KMS-11 (cell line): Measurements from ENCODE around the gene NECAB2.

Experiments used
- H2AFZ ChIP-seq: fragments of 200-600 bp; sonication (generic); 2 replicates; pipeline ENCODE4 v1.6.1; 2016; ENCODE audit warnings: antibody characterized with exemption, mixed run types, low read depth
- H3K27ac ChIP-seq: fragments of 200-600 bp; sonication (generic); 2 replicates; pipeline ENCODE4 v1.6.1; 2016; ENCODE audit warnings: mild to moderate bottlenecking, mixed run types
- H3K27me3 ChIP-seq: fragments of 200-600 bp; sonication (generic); 2 replicates; pipeline ENCODE4 v1.6.1; 2017; ENCODE audit warnings: mild to moderate bottlenecking, low read depth, mixed run types, moderate library complexity; ENCODE audit not compliant: insufficient read depth
- H3K36me3 ChIP-seq: fragments of 200-600 bp; sonication (generic); 2 replicates; pipeline ENCODE4 v1.6.1; 2017; ENCODE audit warnings: mild to moderate bottlenecking, mixed run types; ENCODE audit not compliant: insufficient read depth
- H3K4me1 ChIP-seq: fragments of 200-600 bp; sonication (generic); 2 replicates; pipeline ENCODE4 v1.6.1; 2016; ENCODE audit warnings: mild to moderate bottlenecking, low read depth, mixed run types; ENCODE audit not compliant: poor library complexity, severe bottlenecking
- H3K4me2 ChIP-seq: fragments of 200-600 bp; sonication (generic); 2 replicates; pipeline ENCODE4 v1.7.0; 2016; ENCODE audit warnings: mild to moderate bottlenecking, mixed run types
- H3K4me3 ChIP-seq: fragments of 200-600 bp; sonication (generic); IDR thresholded peaks from 2 replicates; pipeline ENCODE4 v1.6.1; 2017; ENCODE audit warnings: low read depth, low read length, mixed read lengths; ENCODE audit not compliant: insufficient read depth
- H3K79me2 ChIP-seq: fragments of 200-600 bp; sonication (generic); 2 replicates; pipeline ENCODE4 v1.6.1; 2016; ENCODE audit warnings: low read depth, mixed run types; ENCODE audit not compliant: insufficient read depth
- H3K9ac ChIP-seq: fragments of 200-600 bp; sonication (generic); 2 replicates; pipeline ENCODE4 v1.6.1; 2016; ENCODE audit warnings: mild to moderate bottlenecking, mixed run types
- H4K20me1 ChIP-seq: fragments of 200-600 bp; sonication (generic); 2 replicates; pipeline ENCODE4 v1.6.1; 2016; ENCODE audit warnings: mild to moderate bottlenecking, mixed run types; ENCODE audit not compliant: insufficient read depth
- TF ChIP-seq, protein P1 (sequence below): fragments of 200-600 bp; sonication (generic); conservative IDR thresholded peaks from 2 replicates; pipeline ENCODE4 v1.6.1; 2017; ENCODE audit warnings: low read depth, mild to moderate bottlenecking, antibody characterized with exemption, low read length, moderate library complexity, mixed read lengths

NECAB2 gene

DNA sequence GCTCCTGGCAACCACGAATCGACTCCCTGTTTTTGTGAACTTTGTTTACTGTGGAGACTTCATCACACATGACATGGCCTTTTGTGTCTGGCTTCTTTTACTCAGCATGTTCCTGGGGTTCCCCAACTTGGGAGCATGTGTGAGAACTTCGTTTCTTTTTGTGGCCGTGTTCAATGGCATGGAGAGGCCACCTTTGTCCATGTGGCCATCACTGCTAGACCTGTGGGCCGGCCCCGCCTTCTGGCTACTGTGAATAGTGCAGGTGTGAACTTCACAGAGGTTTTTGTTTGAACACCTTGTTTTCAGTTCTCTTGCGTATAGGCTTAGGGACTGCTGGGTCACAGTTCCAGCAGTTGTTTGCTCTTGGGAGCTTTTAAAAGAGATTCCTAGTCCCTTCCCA is 80.2 kb downstream of the NECAB2 start:
- Histone ChIP-seq H3K4me2 (no peak overlapping the region), H3K9ac (no peak overlapping the region), H3K27me3 (peaks cover 15% of the 10 kb centered on the region; the same call in 1 of the 2 replicates), H3K4me3 (no peak overlapping the region), H3K27ac (no peak overlapping the region), H3K4me1 (no peaks in the 10 kb centered on the region), H3K36me3 (no peaks in the 10 kb centered on the region), H3K79me2 (no peaks in the 10 kb centered on the region), H4K20me1 (no peaks in the 10 kb centered on the region), H2AFZ (no peak overlapping the region)
- TF ChIP-seq, protein P1, sequence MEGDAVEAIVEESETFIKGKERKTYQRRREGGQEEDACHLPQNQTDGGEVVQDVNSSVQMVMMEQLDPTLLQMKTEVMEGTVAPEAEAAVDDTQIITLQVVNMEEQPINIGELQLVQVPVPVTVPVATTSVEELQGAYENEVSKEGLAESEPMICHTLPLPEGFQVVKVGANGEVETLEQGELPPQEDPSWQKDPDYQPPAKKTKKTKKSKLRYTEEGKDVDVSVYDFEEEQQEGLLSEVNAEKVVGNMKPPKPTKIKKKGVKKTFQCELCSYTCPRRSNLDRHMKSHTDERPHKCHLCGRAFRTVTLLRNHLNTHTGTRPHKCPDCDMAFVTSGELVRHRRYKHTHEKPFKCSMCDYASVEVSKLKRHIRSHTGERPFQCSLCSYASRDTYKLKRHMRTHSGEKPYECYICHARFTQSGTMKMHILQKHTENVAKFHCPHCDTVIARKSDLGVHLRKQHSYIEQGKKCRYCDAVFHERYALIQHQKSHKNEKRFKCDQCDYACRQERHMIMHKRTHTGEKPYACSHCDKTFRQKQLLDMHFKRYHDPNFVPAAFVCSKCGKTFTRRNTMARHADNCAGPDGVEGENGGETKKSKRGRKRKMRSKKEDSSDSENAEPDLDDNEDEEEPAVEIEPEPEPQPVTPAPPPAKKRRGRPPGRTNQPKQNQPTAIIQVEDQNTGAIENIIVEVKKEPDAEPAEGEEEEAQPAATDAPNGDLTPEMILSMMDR, result no peak

DNA sequence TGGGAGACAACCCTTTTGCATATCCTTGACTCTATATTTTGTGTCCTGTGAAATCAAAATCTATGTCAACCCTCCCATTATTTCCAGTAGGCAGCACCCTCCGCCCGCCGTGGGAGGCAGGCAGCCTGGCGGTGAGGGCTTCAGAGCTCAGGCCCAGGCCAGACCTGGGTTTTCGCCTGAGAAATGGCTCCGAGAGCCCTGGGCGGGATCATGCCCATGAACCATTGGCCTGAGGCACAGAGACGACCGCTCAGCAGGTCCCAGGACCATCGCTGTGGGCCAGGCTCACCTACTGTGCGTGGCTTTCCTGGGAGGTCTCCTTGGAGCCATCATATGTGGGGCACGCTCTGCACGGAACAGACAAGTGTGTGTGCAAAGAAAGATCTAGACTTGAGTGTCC is 80.8 kb downstream of the NECAB2 start:
- no peaks in the 10 kb centered on the region for H3K4me1 ChIP-seq
- no peak overlapping the region for H3K9ac ChIP-seq
- H3K4me2 ChIP-seq, result no peak overlapping the region
- H3K79me2 ChIP-seq, result no peaks in the 10 kb centered on the region
- no peak overlapping the region for H2AFZ ChIP-seq
- H3K27ac ChIP-seq, result no peak overlapping the region
- H4K20me1 ChIP-seq, result no peaks in the 10 kb centered on the region
- peaks cover 10% of the 10 kb centered on the region; the same call in 1 of the 2 replicates for H3K27me3 ChIP-seq
- TF ChIP-seq, protein P1, result no peak
- H3K36me3 ChIP-seq, result no peaks in the 10 kb centered on the region
- H3K4me3 ChIP-seq, result no peak overlapping the region

DNA sequence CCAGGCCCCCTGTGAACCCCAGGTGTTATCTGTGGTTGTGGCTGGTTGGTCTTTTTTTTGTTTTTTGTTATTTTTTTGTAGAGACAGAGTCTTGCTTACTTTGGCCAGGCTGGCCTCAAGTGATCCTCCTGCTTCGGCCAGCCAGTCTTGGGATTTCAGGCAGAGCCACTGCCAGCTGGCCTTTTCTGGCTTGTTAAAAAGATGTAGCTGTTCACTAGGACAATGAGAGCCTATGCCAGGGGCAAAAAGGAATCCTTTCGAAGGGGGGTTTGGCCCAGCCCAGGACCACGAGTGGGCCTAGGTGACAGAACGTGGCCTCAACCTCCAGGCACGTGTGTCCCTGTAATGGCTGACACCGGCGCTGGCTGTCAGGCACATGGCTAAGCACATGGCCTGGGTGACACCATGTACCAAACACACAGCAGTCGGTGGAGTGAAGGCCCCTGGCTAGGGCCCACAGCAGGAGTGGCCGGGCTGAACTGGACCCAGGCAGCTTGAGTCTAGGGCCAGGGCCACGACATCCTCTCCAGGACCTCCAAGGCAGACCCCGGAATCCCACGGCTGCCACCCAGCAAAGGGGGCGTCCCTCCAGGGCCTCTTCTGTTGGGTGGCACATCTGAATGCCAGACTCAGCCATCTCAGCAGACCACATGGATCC is 81.5 kb downstream of the NECAB2 start:
- Histone ChIP-seq H3K4me1 (no peaks in the 10 kb centered on the region), H4K20me1 (no peaks in the 10 kb centered on the region), H3K27me3 (peaks cover 3% of the 10 kb centered on the region; the same call in 1 of the 2 replicates), H3K4me3 (no peak overlapping the region), H3K9ac (no peak overlapping the region), H2AFZ (no peak overlapping the region), H3K36me3 (no peaks in the 10 kb centered on the region), H3K79me2 (no peaks in the 10 kb centered on the region), H3K4me2 (no peak overlapping the region), H3K27ac (no peak overlapping the region)
- TF ChIP-seq, protein P1, result no peak

DNA sequence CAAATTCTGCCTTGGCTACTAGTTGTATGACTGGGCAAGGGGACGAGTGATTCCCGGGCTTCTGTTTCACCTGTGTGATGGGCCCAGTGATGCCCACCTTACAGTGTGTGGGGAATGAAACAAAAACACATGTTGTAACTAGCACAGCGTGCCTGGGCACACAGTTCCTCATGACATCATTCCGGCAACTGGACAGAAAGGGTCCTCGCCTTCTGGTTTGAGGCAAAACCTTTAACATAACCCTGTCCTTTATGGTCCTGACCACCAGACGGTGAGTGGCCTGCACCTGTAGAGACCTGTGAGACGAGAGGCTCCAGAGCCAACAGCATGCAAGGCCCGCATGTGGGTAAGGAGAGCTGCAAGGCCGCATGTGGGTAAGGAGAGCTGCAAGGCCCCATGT is 82.3 kb downstream of the NECAB2 start:
- H3K4me3 ChIP-seq, result no peak overlapping the region
- no peaks in the 10 kb centered on the region; the same call in 1 of the 2 replicates for H3K36me3 ChIP-seq
- TF ChIP-seq, protein P1, result no peak
- H3K4me1 ChIP-seq, result no peaks in the 10 kb centered on the region
- no peaks in the 10 kb centered on the region for H3K27me3 ChIP-seq
- no peaks in the 10 kb centered on the region for H4K20me1 ChIP-seq
- no peak overlapping the region for H3K27ac ChIP-seq
- no peaks in the 10 kb centered on the region for H3K79me2 ChIP-seq
- no peak overlapping the region for H3K9ac ChIP-seq
- H3K4me2 ChIP-seq, result no peak overlapping the region
- H2AFZ ChIP-seq, result no peak overlapping the region
